Adrenal gland (tissue), 12 donors: ENCODE measurements around the gene TTF2. TPM values are rescaled to one million over a fixed set of nuclear protein-coding genes. Genes with fewer than 3 reads are reported as not detected.

Source experiments
- DNase-seq, 7 donors: peaks; one replicate each; pipeline ENCODE4 v3.0.0-alpha.2; 2019 to 2020
- H3K27ac ChIP-seq, 5 donors: fragments of 200-600 bp; sonication (generic) in 4 of 5; 1 replicate in 3 of 5; 2 replicates in 2 of 5; pipeline versions ENCODE4 v1.5.1 to v1.8.0; 2016 to 2020; ENCODE audit warnings: mild to moderate bottlenecking in 1 of 5
- H3K27me3 ChIP-seq: fragments of 200-600 bp; 2 replicates; pipeline ENCODE4 v1.8.0; 2021
- H3K36me3 ChIP-seq, 2 donors: fragments of 200-600 bp; replicated peaks in 1 of 2; 1 replicate in 1 of 2; 2 replicates in 1 of 2; pipeline versions ENCODE4 v1.5.1 to v1.8.0; 2018 to 2022
- H3K4me1 ChIP-seq, 2 donors: fragments of 200-600 bp; replicated peaks in 1 of 2; 1 replicate in 1 of 2; 2 replicates in 1 of 2; pipeline versions ENCODE4 v1.5.1 to v1.8.0; 2018 to 2021
- H3K4me3 ChIP-seq, 4 donors: fragments of 200-600 bp; sonication (generic) in 3 of 4; one replicate each; pipeline ENCODE4 v1.5.1; 2016 to 2018
- H3K9me3 ChIP-seq, 3 donors: fragments of 200-600 bp; sonication (generic) in 1 of 3; replicated peaks in 1 of 3; 1 replicate in 2 of 3; 2 replicates in 1 of 3; pipeline versions ENCODE4 v1.5.1 to v1.8.0; 2016 to 2021
- CTCF ChIP-seq, 6 experiments: fragments of 450-650 bp in 4 of 6; fragments of 200-600 bp in 2 of 6; sonication (generic) in 1 of 6; IDR thresholded peaks; 1 replicate in 5 of 6; 2 replicates in 1 of 6; pipeline versions ENCODE4 v1.5.1 to v1.8.0; 2016 to 2021; ENCODE audit warnings: antibody characterized with exemption in 6 of 6, mild to moderate bottlenecking in 2 of 6, moderate library complexity in 1 of 6
- POLR2A ChIP-seq, 2 donors: fragments of 450-650 bp; IDR thresholded peaks; one replicate each; pipeline ENCODE4 v1.6.1; 2017; ENCODE audit warnings: antibody characterized with exemption in 2 of 2, mild to moderate bottlenecking in 2 of 2, moderate library complexity in 1 of 2
- WGBS, 4 donors: extraction: QIAGEN DNeasy Blood & Tissue Kit in 2 of 4; methylation state at CpG; one replicate each; pipeline versions ENCODE4 v1.1.5 to v1.1.7; 2013 to 2017; 5-methylcytosine and 5-hydroxymethylcytosine counted together
- intact Hi-C, 2 donors: fragments of 100-400 bp; cut with DNase I; formaldehyde crosslinking; loops; one replicate each; pipeline versions ENCODE4 v1.14.1 to v1.15.0; 2022 to 2023
- polyA plus RNA-seq, 3 donors: library from polyadenylated mRNA; stranded (reverse); fragments of 200-250 nt in 2 of 3; fragments of 350-450 nt in 1 of 3; fragmentation: Illumina TruSeq in 1 of 3; extraction: RNeasy Lipid Tissue Mini Kit (QIAGEN cat#74804) in 1 of 3; gene quantifications; one replicate each; pipeline ENCODE4 v1.2.3, GENCODE V29; 2013 to 2014
- total RNA-seq, 9 donors: library from RNA; depleted of rRNA in 4 of 9; stranded (reverse); fragments of >200 nt in 4 of 9; fragments of 120-200 nt in 1 of 9; fragmentation: NEBNext Ultra II Directional in 1 of 9; extraction: Animal tissue kit (Norgen Biotek cat#: 25700) in 1 of 9; gene quantifications; one replicate each; pipeline versions ENCODE4 v1.1.0 to v1.2.4, GENCODE V29; 2013 to 2023
- donor health status: healthy with polysubstance abuse.
- donor health status: Bipolar disorder and iron deficiency.
- donor health status: DM: yes; HTN: yes; CAD: no.
- donor health status: DM: no; HTN: no; CAD: no.
- donor health status: DM: no; HTN: no; CAD: no.
- donor health status: DM: yes; HTN: yes; CAD: no.

The TTF2 gene
- total and polyA plus RNA-seq, 12 donors, result 3.5 to 28.2 (median 19.2) TPM

GRCh38 chr1:117066367-117066766 is 6.2 kb downstream of the TTF2 start:
- intact Hi-C loops, result loop anchor here (5.0 to 10.0 kb wide), 4 partner anchors 61 to 218 kb away; no protein-coding TSS in a partner anchor
- Histone ChIP-seq H3K4me3 (no peak overlapping the region), H3K27ac (no peak overlapping the region), H3K4me1 (no peaks in the 10 kb centered on the region), H3K9me3 (no peaks in the 10 kb centered on the region), H3K27me3 (no peaks in the 10 kb centered on the region), H3K36me3 (peaks cover 0 to 7% of the 10 kb centered on the region in 2 donors)
- no peak for DNase-seq
- TF ChIP-seq CTCF (IDR thresholded peaks at IDR 0.05) (no peak), POLR2A (IDR thresholded peaks at IDR 0.05) (no peak)
- WGBS, 4 donors, result 69 to 78% (median 74%) methylated on average over 6 of the region's 6 CpGs

- Histone ChIP-seq H3K4me1 (no peaks in the 10 kb centered on the region), H3K36me3 (peaks cover 0 to 3% of the 10 kb centered on the region in 2 donors), H3K27ac (no peak overlapping the region), H3K27me3 (no peaks in the 10 kb centered on the region), H3K9me3 (no peaks in the 10 kb centered on the region), H3K4me3 (no peak overlapping the region)
- WGBS, 4 donors, result 51 to 53% (median 51%) methylated on average over 6 of the region's 6 CpGs
- intact Hi-C loops, result loop anchor here (5.0 to 10.0 kb wide), 4 partner anchors 60 to 217 kb away; no protein-coding TSS in a partner anchor
- DNase-seq, result peak; percentile 51 to 84 (median 70)
- TF ChIP-seq POLR2A (IDR thresholded peaks at IDR 0.05) (no peak), CTCF (IDR thresholded peaks at IDR 0.05) (peak; percentile 53 to 89 (median 86))
Observed at GRCh38 chr1:117067533-117068370, 7.6 kb downstream of the TTF2 start.

- Histone ChIP-seq H3K36me3 (no peaks in the 10 kb centered on the region), H3K27me3 (no peaks in the 10 kb centered on the region), H3K9me3 (no peaks in the 10 kb centered on the region), H3K4me1 (no peaks in the 10 kb centered on the region), H3K4me3 (no peak overlapping the region), H3K27ac (no peak overlapping the region)
- no peak for TF ChIP-seq CTCF (IDR thresholded peaks at IDR 0.05)
- TF ChIP-seq POLR2A (IDR thresholded peaks at IDR 0.05), result no peak
- intact Hi-C loops, result loop anchor here (5.0 to 10.0 kb wide), 4 partner anchors 59 to 216 kb away; no protein-coding TSS in a partner anchor
- 91 to 96% (median 92%) methylated on average over 5 of the region's 5 CpGs for WGBS, 4 donors
- DNase-seq, result no peak
Observed at GRCh38 chr1:117068580-117068979, 8.5 kb downstream of the TTF2 start.

- DNase-seq, result no peak
- Histone ChIP-seq H3K27ac (no peak overlapping the region), H3K9me3 (no peaks in the 10 kb centered on the region), H3K36me3 (no peaks in the 10 kb centered on the region), H3K4me3 (no peak overlapping the region), H3K4me1 (no peaks in the 10 kb centered on the region), H3K27me3 (no peaks in the 10 kb centered on the region)
- intact Hi-C loops, result loop anchor here (5.0 to 10.0 kb wide), 4 partner anchors 58 to 215 kb away; no protein-coding TSS in a partner anchor
- 78 to 85% (median 81%) methylated on average over 4 of the region's 4 CpGs for WGBS, 4 donors
- TF ChIP-seq POLR2A (IDR thresholded peaks at IDR 0.05) (no peak), CTCF (IDR thresholded peaks at IDR 0.05) (no peak)
Observed at GRCh38 chr1:117069220-117069844, 9.2 kb downstream of the TTF2 start.
